Liver (tissue), 9 donors: ENCODE results near the gene ARHGEF28. TPM values are rescaled to one million over a fixed set of nuclear protein-coding genes. Genes with fewer than 3 reads are reported as not detected.

ENCODE experiments used
- DNase-seq: peaks from one replicate; pipeline ENCODE4 v3.0.0-alpha.2; 2017; ENCODE audit warnings: low spot score
- H3K27ac ChIP-seq, 2 donors: one replicate each; pipeline ENCODE4 v1.7.0; 2013; ENCODE audit warnings: inconsistent platforms in 2 of 2, low read length in 2 of 2, control low read depth in 1 of 2, low read depth in 1 of 2, mild to moderate bottlenecking in 1 of 2
- H3K27me3 ChIP-seq, 4 donors: one replicate each; pipeline versions ENCODE4 v1.6.1 to v1.7.0; 2013; ENCODE audit warnings: low read length in 3 of 4, inconsistent platforms in 1 of 4, mild to moderate bottlenecking in 1 of 4, moderate library complexity in 1 of 4; ENCODE audit not compliant: control insufficient read depth in 4 of 4, insufficient read depth in 4 of 4
- H3K36me3 ChIP-seq, 4 donors: one replicate each; pipeline versions ENCODE4 v1.6.1 to v1.7.0; 2013; ENCODE audit warnings: low read length in 3 of 4, mild to moderate bottlenecking in 3 of 4, low read depth in 1 of 4, moderate library complexity in 1 of 4; ENCODE audit not compliant: control insufficient read depth in 4 of 4, insufficient read depth in 3 of 4
- H3K4me1 ChIP-seq, 4 donors: one replicate each; pipeline versions ENCODE4 v1.6.1 to v1.7.0; 2013; ENCODE audit warnings: low read length in 3 of 4, mild to moderate bottlenecking in 3 of 4, moderate library complexity in 1 of 4; ENCODE audit not compliant: control insufficient read depth in 4 of 4, insufficient read depth in 4 of 4
- H3K4me3 ChIP-seq, 3 donors: one replicate each; pipeline versions ENCODE4 v1.6.1 to v1.7.0; 2013; ENCODE audit warnings: low read length in 3 of 3, control low read depth in 1 of 3, low read depth in 1 of 3, mild to moderate bottlenecking in 1 of 3
- H3K9ac ChIP-seq, 2 donors: one replicate each; pipeline ENCODE4 v1.7.0; 2013; ENCODE audit warnings: low read length in 2 of 2, mild to moderate bottlenecking in 2 of 2, moderate library complexity in 2 of 2, control low read depth in 1 of 2, low read depth in 1 of 2
- H3K9me3 ChIP-seq, 4 donors: one replicate each; pipeline versions ENCODE4 v1.6.1 to v1.7.0; 2013; ENCODE audit warnings: low read length in 3 of 4; ENCODE audit not compliant: control insufficient read depth in 4 of 4
- FOXA1 ChIP-seq: IDR thresholded peaks from 2 replicates; pipeline ENCODE4 v1.6.1; 2016; ENCODE audit warnings: antibody characterized with exemption
- TAF1 ChIP-seq: conservative IDR thresholded peaks from 2 replicates; pipeline ENCODE4 v1.6.1; 2016; ENCODE audit warnings: antibody characterized with exemption, mild to moderate bottlenecking
- WGBS: extraction: QIAGEN DNeasy Blood & Tissue Kit; methylation state at CpG from one replicate; pipeline ENCODE4 v1.1.7; 2013; 5-methylcytosine and 5-hydroxymethylcytosine counted together
- polyA plus RNA-seq, 2 donors: library from polyadenylated mRNA; stranded (reverse) in 1 of 2; unstranded in 1 of 2; fragments of 200-250 nt in 1 of 2; fragments of >200 nt in 1 of 2; fragmentation: Nextera tagmentation in 1 of 2; extraction: Ambion mirVana in 1 of 2; gene quantifications; one replicate each; pipeline versions ENCODE4 v1.2.1 to v1.2.3, GENCODE V29; 2013 to 2015
- total RNA-seq, 2 donors: library from RNA; depleted of rRNA; stranded (reverse); fragments of >200 nt; gene quantifications; one replicate each; pipeline ENCODE4 v1.2.3, GENCODE V29; 2014
- TF ChIP-seq, protein P1 (sequence below): IDR thresholded peaks from 2 replicates; pipeline ENCODE4 v1.6.1; 2016; ENCODE audit warnings: antibody characterized with exemption
- TF ChIP-seq, protein P2 (sequence below): IDR thresholded peaks from 2 replicates; pipeline ENCODE4 v1.6.1; 2016; ENCODE audit warnings: antibody characterized with exemption, mild to moderate bottlenecking
- TF ChIP-seq, protein P3 (sequence below): fragments of 150-350 bp; IDR thresholded peaks from 2 replicates; pipeline ENCODE4 v1.5.1; 2017; ENCODE audit warnings: improper control_type of control experiment, low read depth, low read length; ENCODE audit not compliant: missing input control
- donor health status: healthy.
- donor health status: healthy.
- donor health status: healthy.
- donor health status: healthy.
- donor health status: healthy.

ARHGEF28 gene
- total and polyA plus RNA-seq, 4 donors, result 1.6 to 13.9 (median 3.6) TPM

DNA sequence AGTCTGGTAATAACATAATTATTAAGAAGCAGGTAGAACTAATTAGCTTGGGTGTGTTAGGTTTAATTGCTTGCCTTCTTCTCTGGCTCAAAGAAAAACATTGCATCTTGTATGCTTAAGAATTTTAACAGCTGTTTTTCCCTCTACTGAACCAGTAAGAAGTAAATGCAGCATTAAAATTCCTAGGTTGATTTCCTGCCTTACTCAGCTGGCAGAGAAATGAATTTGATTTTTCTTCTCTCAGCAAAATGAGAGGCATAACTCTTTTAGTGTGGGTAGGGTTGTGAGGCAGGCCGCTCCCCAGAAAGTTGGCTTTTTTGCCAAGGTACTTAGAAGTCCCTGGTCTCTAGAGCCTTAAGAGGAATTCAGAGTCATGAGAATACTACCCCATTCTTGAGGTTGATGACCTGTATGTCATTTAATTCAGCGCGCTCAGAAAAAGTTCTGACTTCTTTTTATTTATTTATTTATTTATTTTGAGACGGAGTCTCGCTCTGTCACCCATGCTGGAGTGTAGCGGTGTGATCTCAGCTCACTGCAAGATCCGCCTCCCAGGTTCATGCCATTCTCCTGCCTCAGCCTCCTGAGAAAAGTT, 302.6 kb downstream of the ARHGEF28 start:
- Histone ChIP-seq H3K36me3 (no peaks in the 10 kb centered on the region), H3K4me1 (no peaks in the 10 kb centered on the region), H3K4me3 (no peak overlapping the region), H3K9ac (no peak overlapping the region), H3K27ac (no peak overlapping the region), H3K27me3 (no peaks in the 10 kb centered on the region), H3K9me3 (no peaks in the 10 kb centered on the region)
- DNase-seq, result no peak
- WGBS, result 92% methylated on average over 7 of the region's 7 CpGs
- TF ChIP-seq, protein P1, sequence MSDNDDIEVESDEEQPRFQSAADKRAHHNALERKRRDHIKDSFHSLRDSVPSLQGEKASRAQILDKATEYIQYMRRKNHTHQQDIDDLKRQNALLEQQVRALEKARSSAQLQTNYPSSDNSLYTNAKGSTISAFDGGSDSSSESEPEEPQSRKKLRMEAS, result no peak
- TF ChIP-seq, protein P2, sequence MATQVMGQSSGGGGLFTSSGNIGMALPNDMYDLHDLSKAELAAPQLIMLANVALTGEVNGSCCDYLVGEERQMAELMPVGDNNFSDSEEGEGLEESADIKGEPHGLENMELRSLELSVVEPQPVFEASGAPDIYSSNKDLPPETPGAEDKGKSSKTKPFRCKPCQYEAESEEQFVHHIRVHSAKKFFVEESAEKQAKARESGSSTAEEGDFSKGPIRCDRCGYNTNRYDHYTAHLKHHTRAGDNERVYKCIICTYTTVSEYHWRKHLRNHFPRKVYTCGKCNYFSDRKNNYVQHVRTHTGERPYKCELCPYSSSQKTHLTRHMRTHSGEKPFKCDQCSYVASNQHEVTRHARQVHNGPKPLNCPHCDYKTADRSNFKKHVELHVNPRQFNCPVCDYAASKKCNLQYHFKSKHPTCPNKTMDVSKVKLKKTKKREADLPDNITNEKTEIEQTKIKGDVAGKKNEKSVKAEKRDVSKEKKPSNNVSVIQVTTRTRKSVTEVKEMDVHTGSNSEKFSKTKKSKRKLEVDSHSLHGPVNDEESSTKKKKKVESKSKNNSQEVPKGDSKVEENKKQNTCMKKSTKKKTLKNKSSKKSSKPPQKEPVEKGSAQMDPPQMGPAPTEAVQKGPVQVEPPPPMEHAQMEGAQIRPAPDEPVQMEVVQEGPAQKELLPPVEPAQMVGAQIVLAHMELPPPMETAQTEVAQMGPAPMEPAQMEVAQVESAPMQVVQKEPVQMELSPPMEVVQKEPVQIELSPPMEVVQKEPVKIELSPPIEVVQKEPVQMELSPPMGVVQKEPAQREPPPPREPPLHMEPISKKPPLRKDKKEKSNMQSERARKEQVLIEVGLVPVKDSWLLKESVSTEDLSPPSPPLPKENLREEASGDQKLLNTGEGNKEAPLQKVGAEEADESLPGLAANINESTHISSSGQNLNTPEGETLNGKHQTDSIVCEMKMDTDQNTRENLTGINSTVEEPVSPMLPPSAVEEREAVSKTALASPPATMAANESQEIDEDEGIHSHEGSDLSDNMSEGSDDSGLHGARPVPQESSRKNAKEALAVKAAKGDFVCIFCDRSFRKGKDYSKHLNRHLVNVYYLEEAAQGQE, result no peak

DNA sequence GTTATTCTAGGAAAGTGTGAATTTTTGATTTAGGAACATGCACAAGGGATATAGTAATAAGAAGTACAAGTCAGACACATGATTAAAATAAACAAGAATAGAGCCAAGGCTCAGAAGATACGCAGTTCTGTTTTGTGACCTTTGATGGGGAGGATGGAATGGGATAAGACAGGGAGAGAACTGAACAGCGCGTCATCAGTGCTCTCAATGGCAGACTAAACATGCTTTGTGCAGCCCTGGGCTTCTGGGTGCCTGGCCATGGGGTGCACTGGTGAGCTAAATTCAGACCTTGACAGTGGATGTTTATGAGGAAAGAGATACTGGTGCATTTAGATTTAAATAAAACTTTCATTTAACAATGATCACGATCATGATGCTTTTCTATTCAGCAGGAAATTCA, 309.7 kb downstream of the ARHGEF28 start:
- Histone ChIP-seq H3K4me3 (no peak overlapping the region), H3K9ac (no peak overlapping the region), H3K4me1 (no peaks in the 10 kb centered on the region), H3K9me3 (no peaks in the 10 kb centered on the region), H3K36me3 (no peaks in the 10 kb centered on the region), H3K27me3 (no peaks in the 10 kb centered on the region), H3K27ac (no peak overlapping the region)
- WGBS, result 80% methylated on average over 4 of the region's 4 CpGs
- no peak for DNase-seq
- no peak for TF ChIP-seq TAF1
- TF ChIP-seq, protein P2, result no peak
- TF ChIP-seq, protein P3, sequence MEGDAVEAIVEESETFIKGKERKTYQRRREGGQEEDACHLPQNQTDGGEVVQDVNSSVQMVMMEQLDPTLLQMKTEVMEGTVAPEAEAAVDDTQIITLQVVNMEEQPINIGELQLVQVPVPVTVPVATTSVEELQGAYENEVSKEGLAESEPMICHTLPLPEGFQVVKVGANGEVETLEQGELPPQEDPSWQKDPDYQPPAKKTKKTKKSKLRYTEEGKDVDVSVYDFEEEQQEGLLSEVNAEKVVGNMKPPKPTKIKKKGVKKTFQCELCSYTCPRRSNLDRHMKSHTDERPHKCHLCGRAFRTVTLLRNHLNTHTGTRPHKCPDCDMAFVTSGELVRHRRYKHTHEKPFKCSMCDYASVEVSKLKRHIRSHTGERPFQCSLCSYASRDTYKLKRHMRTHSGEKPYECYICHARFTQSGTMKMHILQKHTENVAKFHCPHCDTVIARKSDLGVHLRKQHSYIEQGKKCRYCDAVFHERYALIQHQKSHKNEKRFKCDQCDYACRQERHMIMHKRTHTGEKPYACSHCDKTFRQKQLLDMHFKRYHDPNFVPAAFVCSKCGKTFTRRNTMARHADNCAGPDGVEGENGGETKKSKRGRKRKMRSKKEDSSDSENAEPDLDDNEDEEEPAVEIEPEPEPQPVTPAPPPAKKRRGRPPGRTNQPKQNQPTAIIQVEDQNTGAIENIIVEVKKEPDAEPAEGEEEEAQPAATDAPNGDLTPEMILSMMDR, result no peak
- TF ChIP-seq FOXA1, result no peak
